HepG2 (cell line): Measurements from ENCODE around the gene PLXNA4. TPM values are rescaled to one million over a fixed set of nuclear protein-coding genes. Genes with fewer than 3 reads are reported as not detected.

ENCODE experiments used
- ATAC-seq: fragments of 200-7000 bp; cut with Tn5 transposase; 3 replicates; pipeline ENCODE4 v1.9.1; 2020; ENCODE audit warnings: mild to moderate bottlenecking, moderate library complexity
- BruUV-seq: library from RNA; stranded (reverse); fragments of 400-500 nt; replicated peaks from 2 replicates; lab custom pipeline; 2021; lab: Mats Ljungman, UMichigan
- CTCF ChIA-PET: fragments of 300-600 bp; formaldehyde crosslinking; extraction: SDS; loops from one replicate; lab custom pipeline; 2021; ENCODE audit warnings: low total read pairs, inconsistent platforms, low intra/inter-chr PET ratio; lab: Yijun Ruan, JAX
- POLR2A ChIA-PET: fragments of 350-600 bp; sonication (Branson Sonifier 250); formaldehyde crosslinking; loops from one replicate; lab custom pipeline; 2020; ENCODE audit warnings: antibody characterized with exemption, inconsistent platforms; lab: Yijun Ruan, JAX
- DNase-seq: peaks from one replicate; pipeline ENCODE4 v3.0.0-alpha.2; 2015; ENCODE audit warnings: low spot score
- FAIRE-seq: peaks from 3 replicates; lab custom pipeline; 2011; peaks lifted over from hg19 to GRCh38; lab: Jason Lieb, UNC
- H2AFZ ChIP-seq: one replicate; pipeline ENCODE4 v1.6.1; 2011; ENCODE audit warnings: low read length, inconsistent platforms
- H3K27ac ChIP-seq: fragments of 300-600 bp; 3 replicates; pipeline ENCODE4 v1.8.0; 2011; ENCODE audit warnings: mixed run types, mild to moderate bottlenecking, mixed read lengths, low read length, inconsistent platforms; ENCODE audit not compliant: insufficient read depth; ENCODE audit errors: extremely low read length
- H3K27me3 ChIP-seq, 2 experiments: fragments of 200-600 bp in 1 of 2; 2 replicates in 1 of 2; 3 replicates in 1 of 2; pipeline versions ENCODE4 v1.6.0 to v1.8.0; 2011; ENCODE audit warnings: low read length in 2 of 2, mild to moderate bottlenecking in 2 of 2, moderate library complexity in 2 of 2, inconsistent platforms in 1 of 2; ENCODE audit not compliant: insufficient read depth in 2 of 2, control insufficient read depth in 1 of 2
- H3K36me3 ChIP-seq, 2 experiments: fragments of 200-600 bp in 1 of 2; replicated peaks in 1 of 2; 2 replicates in 1 of 2; 3 replicates in 1 of 2; pipeline versions ENCODE4 v1.5.1 to v1.8.0; 2011; ENCODE audit warnings: low read length in 2 of 2, inconsistent platforms in 1 of 2; ENCODE audit not compliant: insufficient read depth in 2 of 2, control insufficient read depth in 1 of 2
- H3K4me1 ChIP-seq: 2 replicates; pipeline ENCODE4 v1.5.1; 2012; ENCODE audit warnings: low read length, inconsistent platforms; ENCODE audit not compliant: insufficient read depth
- H3K4me2 ChIP-seq: 2 replicates; pipeline ENCODE4 v1.6.0; 2011; ENCODE audit warnings: low read depth, low read length, inconsistent platforms
- H3K4me3 ChIP-seq, 3 experiments: fragments of 200-600 bp in 1 of 3; sonication (generic), shearing (Covaris generic) in 1 of 3; replicated peaks in 1 of 3; 2 replicates each; pipeline ENCODE4 v1.5.1; 2011 to 2016; ENCODE audit warnings: low read length in 3 of 3, inconsistent platforms in 2 of 3, low read depth in 2 of 3, mild to moderate bottlenecking in 2 of 3, control low read depth in 1 of 3, mixed read lengths in 1 of 3; ENCODE audit not compliant: insufficient read depth in 1 of 3
- H3K79me2 ChIP-seq: one replicate; pipeline ENCODE4 v1.6.1; 2011; ENCODE audit warnings: low read length, inconsistent platforms; ENCODE audit not compliant: insufficient read depth
- H3K9ac ChIP-seq: 2 replicates; pipeline ENCODE4 v1.6.0; 2011; ENCODE audit warnings: mild to moderate bottlenecking, low read depth, low read length, inconsistent platforms; ENCODE audit not compliant: insufficient read depth
- H3K9me3 ChIP-seq: 2 replicates; pipeline ENCODE4 v1.5.1; 2012; ENCODE audit warnings: mild to moderate bottlenecking, low read length
- H4K20me1 ChIP-seq: 2 replicates; pipeline ENCODE4 v1.6.0; 2011; ENCODE audit warnings: inconsistent platforms, mild to moderate bottlenecking, low read length, moderate library complexity; ENCODE audit not compliant: insufficient read depth
- ETV6 ChIP-seq: sonication (generic); formaldehyde crosslinking; conservative IDR thresholded peaks from 2 replicates; pipeline ENCODE4 v1.4.0; 2020; ENCODE audit warnings: missing genetic modification reagents
- JUNB ChIP-seq: sonication (generic); formaldehyde crosslinking; IDR thresholded peaks from 2 replicates; pipeline ENCODE4 v1.8.0; 2022; ENCODE audit warnings: missing genetic modification reagents, mild to moderate bottlenecking, borderline replicate concordance
- MATR3 ChIP-seq: sonication (generic); formaldehyde crosslinking; IDR thresholded peaks from 2 replicates; pipeline ENCODE4 v1.4.0; 2020; ENCODE audit warnings: missing genetic modification reagents
- TGIF2 ChIP-seq: IDR thresholded peaks from 2 replicates; pipeline ENCODE4 v1.6.1; 2016; ENCODE audit warnings: control low read depth, missing compliant biosample characterization
- ZNF260 ChIP-seq: sonication (generic); formaldehyde crosslinking; IDR thresholded peaks from 2 replicates; pipeline ENCODE4 v1.4.0; 2020; ENCODE audit warnings: missing genetic modification reagents, low read depth, mild to moderate bottlenecking, borderline replicate concordance
- ZNF7 ChIP-seq: IDR thresholded peaks from 2 replicates; pipeline ENCODE4 v1.6.1; 2016; ENCODE audit warnings: missing biosample characterization, missing genetic modification reagents
- WGBS: methylation state at CpG from one replicate; pipeline ENCODE4 v1.1.6; 2017; ENCODE audit warnings: low lambda C conversion rate; 5-methylcytosine and 5-hydroxymethylcytosine counted together
- in situ Hi-C: cut with HindIII; loops from 2 replicates; pipeline ENCODE4 v1.10.0; 2017; ENCODE audit warnings: low pct_unique_long_range_greater_than_20kb; ENCODE audit not compliant: extremely low pct_ligation_motif_present
- intact Hi-C: fragments of 100-400 bp; cut with micrococcal nuclease; formaldehyde crosslinking; loops from one replicate; pipeline ENCODE4 v1.10.0; 2022; ENCODE audit not compliant: unreplicated experiment
- polyA plus RNA-seq, 8 experiments: library from polyadenylated mRNA; depleted of rRNA in 3 of 8; stranded (reverse) in 7 of 8; unstranded in 1 of 8; fragments of >200 nt; fragmentation: Illumina TruSeq in 4 of 8; extraction: Trizol in 4 of 8; gene quantifications; 2 replicates each; pipeline versions ENCODE4 v1.2.1 to v1.2.3, GENCODE V29; 2011 to 2016; ENCODE audit warnings: low read depth in 4 of 8, missing spikeins in 1 of 8, mixed read lengths in 1 of 8; ENCODE audit not compliant: insufficient read depth in 1 of 8
- total RNA-seq, 5 experiments: library from RNA; depleted of rRNA; stranded (reverse); fragments of >200 nt; fragmentation: Illumina TruSeq; extraction: Trizol; gene quantifications; 2 replicates each; pipeline ENCODE4 v1.2.3, GENCODE V29; 2016; ENCODE audit warnings: low read depth in 1 of 5
- TF ChIP-seq, protein P1 (sequence below): sonication (generic); formaldehyde crosslinking; IDR thresholded peaks from 2 replicates; pipeline ENCODE4 v1.5.0; 2020; ENCODE audit warnings: mild to moderate bottlenecking, missing genetic modification reagents, borderline replicate concordance

The PLXNA4 gene
- total and polyA plus RNA-seq, 2 of the 13 experiments (the other 11 are each of a cell fraction or from before 2014, with no cell fraction given): 0.01 to 0.04 TPM

GRCh38 chr7:132099163-132099562 lies 477.1 kb downstream of the PLXNA4 start (continued):
- TF ChIP-seq ZNF260 (CRISPR knock-in tag) (no peak), ETV6 (no peak)

DNA sequence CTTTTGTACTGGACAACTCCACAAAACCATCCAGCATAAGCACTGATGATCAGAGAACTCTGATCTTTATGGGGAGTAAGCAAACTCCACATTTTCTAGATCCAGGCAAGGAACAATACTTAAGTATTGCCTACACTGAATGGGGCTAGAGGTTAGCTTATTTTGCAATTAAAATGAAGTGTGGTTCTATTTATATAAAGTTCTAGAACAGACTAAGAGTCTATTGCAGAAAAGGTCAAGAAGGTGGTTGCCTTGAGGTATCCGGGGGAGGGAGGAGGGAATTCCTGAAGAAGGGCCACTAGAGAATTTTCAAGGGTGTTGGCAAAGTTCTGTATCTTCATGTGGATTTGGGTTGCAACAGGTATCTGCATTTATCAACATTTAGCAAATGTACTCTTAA lies 477.9 kb downstream of the PLXNA4 start:
- BruUV-seq: no TSS peak
- intact Hi-C loops: no loop called here
- H3K27me3 ChIP-seq: peaks cover 2 to 32% of the 10 kb centered on the region in 2 experiments; a peak in 2 of 5 replicates

More for the DNA sequence above, 477.9 kb downstream of the PLXNA4 start:
- no peaks in the 10 kb centered on the region for H4K20me1 ChIP-seq
- no peak for FAIRE-seq
- H3K79me2 ChIP-seq: no peaks in the 10 kb centered on the region
- ChIA-PET CTCF (no interaction called here), POLR2A (no interaction called here)
- no peak overlapping the region for H2AFZ ChIP-seq
- no peak for TF ChIP-seq MATR3 (CRISPR knock-in tag)
- TF ChIP-seq TGIF2 (CRISPR knock-in tag): no peak
- TF ChIP-seq JUNB (CRISPR knock-in tag): no peak
- TF ChIP-seq, protein P1, sequence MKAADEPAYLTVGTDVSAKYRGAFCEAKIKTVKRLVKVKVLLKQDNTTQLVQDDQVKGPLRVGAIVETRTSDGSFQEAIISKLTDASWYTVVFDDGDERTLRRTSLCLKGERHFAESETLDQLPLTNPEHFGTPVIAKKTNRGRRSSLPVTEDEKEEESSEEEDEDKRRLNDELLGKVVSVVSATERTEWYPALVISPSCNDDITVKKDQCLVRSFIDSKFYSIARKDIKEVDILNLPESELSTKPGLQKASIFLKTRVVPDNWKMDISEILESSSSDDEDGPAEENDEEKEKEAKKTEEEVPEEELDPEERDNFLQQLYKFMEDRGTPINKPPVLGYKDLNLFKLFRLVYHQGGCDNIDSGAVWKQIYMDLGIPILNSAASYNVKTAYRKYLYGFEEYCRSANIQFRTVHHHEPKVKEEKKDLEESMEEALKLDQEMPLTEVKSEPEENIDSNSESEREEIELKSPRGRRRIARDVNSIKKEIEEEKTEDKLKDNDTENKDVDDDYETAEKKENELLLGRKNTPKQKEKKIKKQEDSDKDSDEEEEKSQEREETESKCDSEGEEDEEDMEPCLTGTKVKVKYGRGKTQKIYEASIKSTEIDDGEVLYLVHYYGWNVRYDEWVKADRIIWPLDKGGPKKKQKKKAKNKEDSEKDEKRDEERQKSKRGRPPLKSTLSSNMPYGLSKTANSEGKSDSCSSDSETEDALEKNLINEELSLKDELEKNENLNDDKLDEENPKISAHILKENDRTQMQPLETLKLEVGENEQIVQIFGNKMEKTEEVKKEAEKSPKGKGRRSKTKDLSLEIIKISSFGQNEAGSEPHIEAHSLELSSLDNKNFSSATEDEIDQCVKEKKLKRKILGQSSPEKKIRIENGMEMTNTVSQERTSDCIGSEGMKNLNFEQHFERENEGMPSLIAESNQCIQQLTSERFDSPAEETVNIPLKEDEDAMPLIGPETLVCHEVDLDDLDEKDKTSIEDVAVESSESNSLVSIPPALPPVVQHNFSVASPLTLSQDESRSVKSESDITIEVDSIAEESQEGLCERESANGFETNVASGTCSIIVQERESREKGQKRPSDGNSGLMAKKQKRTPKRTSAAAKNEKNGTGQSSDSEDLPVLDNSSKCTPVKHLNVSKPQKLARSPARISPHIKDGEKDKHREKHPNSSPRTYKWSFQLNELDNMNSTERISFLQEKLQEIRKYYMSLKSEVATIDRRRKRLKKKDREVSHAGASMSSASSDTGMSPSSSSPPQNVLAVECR (CRISPR knock-in tag): no peak
- no peak for TF ChIP-seq ZNF7 (CRISPR knock-in tag)
- H3K36me3 ChIP-seq: no peaks in the 10 kb centered on the region
- 5% methylated on average over 1 of the region's 1 CpG for WGBS
- no peak overlapping the region for H3K4me3 ChIP-seq
- no peak overlapping the region for H3K9ac ChIP-seq
- no peak overlapping the region for H3K27ac ChIP-seq
- in situ Hi-C loops: no loop called here
- no peak for DNase-seq
- no peaks in the 10 kb centered on the region for H3K9me3 ChIP-seq
- no peak overlapping the region for H3K4me2 ChIP-seq
- no peak for ATAC-seq
- no peaks in the 10 kb centered on the region for H3K4me1 ChIP-seq
